H1 (cell line): Measurements from ENCODE around the gene C3orf20. TPM values are rescaled to one million over a fixed set of nuclear protein-coding genes. Genes with fewer than 3 reads are reported as not detected.

Experiments
- CTCF ChIA-PET: fragments of 300-600 bp; sonication (Branson Sonifier 250); formaldehyde crosslinking; loops from one replicate; lab custom pipeline; 2021; ENCODE audit not compliant: partially characterized antibody; lab: Charles Lee
- POLR2A ChIA-PET: fragments of 300-600 bp; sonication (Branson Sonifier 250); formaldehyde crosslinking; loops from one replicate; lab custom pipeline; 2021; ENCODE audit warnings: inconsistent platforms; ENCODE audit not compliant: partially characterized antibody; lab: Charles Lee
- DNase-seq, 2 experiments: peaks; one replicate each; pipeline versions ENCODE4 v3.0.0 to v3.0.0-alpha.2; 2010 to 2022; ENCODE audit warnings: low spot score in 2 of 2, low read depth in 1 of 2, mixed read lengths in 1 of 2
- FAIRE-seq: peaks from 2 replicates; lab custom pipeline; 2011; peaks lifted over from hg19 to GRCh38; lab: Jason Lieb, UNC
- H2AFZ ChIP-seq: 2 replicates; pipeline ENCODE4 v1.8.1; 2012; ENCODE audit warnings: low read length, inconsistent platforms
- H2AK5ac ChIP-seq: 2 replicates; pipeline ENCODE4 v1.6.1; 2013; ENCODE audit warnings: low read depth, low read length
- H2BK120ac ChIP-seq: replicated peaks from 2 replicates; pipeline ENCODE3; 2013; ENCODE audit warnings: low read depth, low read length, inconsistent platforms
- H2BK12ac ChIP-seq: 2 replicates; pipeline ENCODE4 v1.6.1; 2013; ENCODE audit warnings: low read depth, low read length
- H2BK15ac ChIP-seq: 2 replicates; pipeline ENCODE4 v1.6.1; 2013; ENCODE audit warnings: low read length
- H2BK20ac ChIP-seq: 2 replicates; pipeline ENCODE4 v1.6.1; 2013; ENCODE audit warnings: low read length
- H2BK5ac ChIP-seq: 2 replicates; pipeline ENCODE4 v1.6.1; 2013; ENCODE audit warnings: low read depth, low read length
- H3K14ac ChIP-seq: 2 replicates; pipeline ENCODE4 v1.6.1; 2013; ENCODE audit warnings: inconsistent platforms; ENCODE audit not compliant: insufficient read length
- H3K18ac ChIP-seq: 2 replicates; pipeline ENCODE4 v1.6.1; 2013; ENCODE audit warnings: low read length; ENCODE audit errors: extremely low read depth
- H3K23ac ChIP-seq: 2 replicates; pipeline ENCODE4 v1.6.1; 2013; ENCODE audit warnings: inconsistent platforms; ENCODE audit not compliant: insufficient read length
- H3K23me2 ChIP-seq: 2 replicates; pipeline ENCODE4 v1.6.1; 2013; ENCODE audit warnings: low read depth, low read length
- H3K27ac ChIP-seq: 2 replicates; pipeline ENCODE4 v1.6.1; 2011; ENCODE audit warnings: low read depth, low read length, inconsistent platforms
- H3K27me3 ChIP-seq, 4 experiments: replicated peaks in 1 of 4; 1 replicate in 1 of 4; 2 replicates in 3 of 4; pipeline versions ENCODE4 v1.6.1 to v1.8.1; 2011 to 2013; ENCODE audit warnings: low read length in 3 of 4, mild to moderate bottlenecking in 3 of 4, inconsistent platforms in 2 of 4, mixed read lengths in 2 of 4, moderate library complexity in 1 of 4; ENCODE audit not compliant: control insufficient read depth in 3 of 4, insufficient read depth in 3 of 4; ENCODE audit errors: extremely low read depth in 1 of 4
- H3K36me3 ChIP-seq, 4 experiments: 2 replicates each; pipeline versions ENCODE4 v1.6.1 to v1.8.1; 2011 to 2013; ENCODE audit warnings: mild to moderate bottlenecking in 4 of 4, low read length in 3 of 4, moderate library complexity in 2 of 4, control low read depth in 1 of 4, inconsistent platforms in 1 of 4; ENCODE audit not compliant: insufficient read depth in 4 of 4, control insufficient read depth in 2 of 4
- H3K4ac ChIP-seq: replicated peaks from 2 replicates; pipeline ENCODE3; 2013; ENCODE audit warnings: low read length, low read depth, mixed read lengths, inconsistent platforms; ENCODE audit not compliant: insufficient read length
- H3K4me1 ChIP-seq, 4 experiments: replicated peaks in 1 of 4; 1 replicate in 1 of 4; 2 replicates in 3 of 4; pipeline versions ENCODE4 v1.6.1 to v1.8.1; 2011 to 2013; ENCODE audit warnings: low read length in 3 of 4, inconsistent platforms in 2 of 4, mixed read lengths in 1 of 4; ENCODE audit not compliant: insufficient read depth in 4 of 4, control insufficient read depth in 3 of 4
- H3K4me2 ChIP-seq, 2 experiments: 2 replicates each; pipeline versions ENCODE4 v1.6.1 to v1.8.1; 2011 to 2013; ENCODE audit warnings: low read depth in 2 of 2, low read length in 2 of 2, control low read depth in 1 of 2, inconsistent platforms in 1 of 2, mild to moderate bottlenecking in 1 of 2; ENCODE audit not compliant: insufficient read depth in 1 of 2
- H3K4me3 ChIP-seq, 4 experiments: fragments of 200-600, 300-600 bp in 1 of 4; sonication (generic), shearing (Covaris generic), sonication (Bioruptor Twin) in 1 of 4; 2 replicates each; pipeline versions ENCODE4 v1.5.1 to v1.8.1; 2011 to 2016; ENCODE audit warnings: low read length in 4 of 4, low read depth in 3 of 4, control low read depth in 2 of 4, inconsistent platforms in 2 of 4, mild to moderate bottlenecking in 2 of 4, mixed read lengths in 1 of 4, moderate library complexity in 1 of 4; ENCODE audit not compliant: insufficient read depth in 2 of 4; ENCODE audit errors: extremely low read depth in 1 of 4
- H3K56ac ChIP-seq: replicated peaks from 2 replicates; pipeline ENCODE3; 2013; ENCODE audit warnings: low read depth, mild to moderate bottlenecking, mixed read lengths, low read length, inconsistent platforms; ENCODE audit not compliant: insufficient read length
- H3K79me1 ChIP-seq: 2 replicates; pipeline ENCODE4 v1.6.1; 2013; ENCODE audit warnings: low read depth, low read length, control low read depth
- H3K79me2 ChIP-seq, 2 experiments: 2 replicates each; pipeline versions ENCODE4 v1.6.1 to v1.8.1; 2012 to 2013; ENCODE audit warnings: low read length in 2 of 2, mild to moderate bottlenecking in 2 of 2, inconsistent platforms in 1 of 2; ENCODE audit not compliant: insufficient read depth in 2 of 2, control insufficient read depth in 1 of 2
- H3K9ac ChIP-seq, 4 experiments: replicated peaks in 1 of 4; 1 replicate in 1 of 4; 2 replicates in 3 of 4; pipeline versions ENCODE4 v1.6.1 to v1.8.1; 2011 to 2013; ENCODE audit warnings: low read depth in 3 of 4, low read length in 3 of 4, control low read depth in 2 of 4, mild to moderate bottlenecking in 2 of 4, moderate library complexity in 2 of 4, inconsistent platforms in 1 of 4; ENCODE audit errors: extremely low read depth in 1 of 4
- H3K9me3 ChIP-seq, 2 experiments: 2 replicates each; pipeline versions ENCODE4 v1.6.1 to v1.8.1; 2012 to 2013; ENCODE audit warnings: mild to moderate bottlenecking in 2 of 2, moderate library complexity in 2 of 2, control low read depth in 1 of 2, inconsistent platforms in 1 of 2, low read depth in 1 of 2, low read length in 1 of 2, mixed read lengths in 1 of 2; ENCODE audit not compliant: insufficient read depth in 2 of 2
- H4K20me1 ChIP-seq, 2 experiments: replicated peaks in 1 of 2; 2 replicates each; pipeline versions ENCODE3 to v1.8.1; 2011 to 2013; ENCODE audit warnings: inconsistent platforms in 2 of 2, low read length in 2 of 2, mild to moderate bottlenecking in 1 of 2; ENCODE audit not compliant: insufficient read depth in 2 of 2, control insufficient read depth in 1 of 2
- H4K5ac ChIP-seq: 2 replicates; pipeline ENCODE4 v1.6.1; 2013; ENCODE audit warnings: low read length, low read depth, mixed read lengths, inconsistent platforms; ENCODE audit not compliant: insufficient read length
- H4K8ac ChIP-seq: 2 replicates; pipeline ENCODE4 v1.8.0; 2013; ENCODE audit warnings: mild to moderate bottlenecking, moderate library complexity, low read length, inconsistent platforms; ENCODE audit not compliant: insufficient read depth; ENCODE audit errors: extremely low read depth
- H4K91ac ChIP-seq: replicated peaks from 2 replicates; pipeline ENCODE3; 2013; ENCODE audit warnings: low read length, mixed read lengths, inconsistent platforms; ENCODE audit not compliant: insufficient read length
- MAFK ChIP-seq: IDR thresholded peaks from 2 replicates; pipeline ENCODE4 v1.6.1; 2012; ENCODE audit warnings: low read depth, mild to moderate bottlenecking, improper control_type of control experiment, low read length
- SIN3A ChIP-seq, 2 experiments: IDR thresholded peaks in 1 of 2; conservative IDR thresholded peaks in 1 of 2; 2 replicates each; pipeline ENCODE4 v1.6.1; 2011 to 2012; ENCODE audit warnings: low read length in 2 of 2, improper control_type of control experiment in 1 of 2, low read depth in 1 of 2, mild to moderate bottlenecking in 1 of 2
- WGBS, 2 experiments: shearing (Covaris generic) in 1 of 2; methylation state at CpG; one replicate each; pipeline versions ENCODE4 v1.1.6 to v1.1.7; 2013 to 2015; ENCODE audit warnings: low lambda C conversion rate in 2 of 2, mixed read lengths in 2 of 2, inconsistent platforms in 1 of 2, low coverage in 1 of 2, missing lambda C conversion rate in 1 of 2; ENCODE audit not compliant: insufficient replicate concordance in 2 of 2, insufficient coverage in 1 of 2, insufficient read length in 1 of 2; ENCODE audit errors: extremely low coverage in 1 of 2, missing lambda C conversion rate in 1 of 2; 5-methylcytosine and 5-hydroxymethylcytosine counted together
- polyA plus RNA-seq, 7 experiments: library from polyadenylated mRNA; depleted of rRNA in 3 of 7; stranded (reverse) in 5 of 7; unstranded in 2 of 7; fragments of >200 nt in 5 of 7; fragments of 200-250 nt in 2 of 7; gene quantifications; 1 replicate in 5 of 7; 2 replicates in 1 of 7; 4 replicates in 1 of 7; pipeline versions ENCODE4 v1.2.1 to v1.2.3, GENCODE V29; 2011 to 2013; ENCODE audit warnings: missing spikeins in 2 of 7, mixed read lengths in 2 of 7
- total RNA-seq: library from RNA; stranded (reverse); fragmentation: NEBNext Ultra II Directional; extraction: Animal tissue kit (Norgen Biotek cat#: 25700); gene quantifications from 2 replicates; pipeline ENCODE4 v1.2.1, GENCODE V29; 2021

The C3orf20 gene
- total and polyA plus RNA-seq, 2 of the 8 experiments (the other 6 are each of a cell fraction or from before 2014, with no cell fraction given), result not detected

GRCh38 chr3:14676881-14677280 lies 1.9 kb downstream of the C3orf20 start:
- H2AK5ac ChIP-seq, result no peak overlapping the region
- no peak overlapping the region for H2BK120ac ChIP-seq
- H3K27ac ChIP-seq, result no peak overlapping the region
- ChIA-PET CTCF (interaction anchor here (0.9 to 9.2 kb wide), 13 partner anchors 9 to 247 kb away, joined by 3 to 129 read pairs (median 4); no protein-coding TSS in a partner anchor), POLR2A (interaction anchor here (0.9 kb wide), 1 partner anchor 9 kb away, joined by 3 read pairs; no protein-coding TSS in a partner anchor)
- H3K4me3 ChIP-seq, result no peak overlapping the region
- no peak overlapping the region for H4K91ac ChIP-seq
- FAIRE-seq (no peak), DNase-seq (no peak)
- H2BK15ac ChIP-seq, result no peak overlapping the region
- H2BK12ac ChIP-seq, result no peak overlapping the region
- no peaks in the 10 kb centered on the region for H3K79me2 ChIP-seq
- H3K4me2 ChIP-seq, result no peak overlapping the region
- no peak overlapping the region for H3K4ac ChIP-seq
- H4K5ac ChIP-seq, result no peak overlapping the region
- peaks cover 0 to 9% (median 6%) of the 10 kb centered on the region in 4 experiments; a peak in 7 of 8 replicates for H3K36me3 ChIP-seq
- H3K23ac ChIP-seq, result no peak overlapping the region
- no peaks in the 10 kb centered on the region for H3K23me2 ChIP-seq
- H3K4me1 ChIP-seq, result no peaks in the 10 kb centered on the region
- no peak overlapping the region for H2AFZ ChIP-seq
- 86% methylated on average over 4 of the region's 4 CpGs; no CpG with 5 or more reads in 1 of the 2 experiments for WGBS, 2 experiments
- no peak overlapping the region for H3K56ac ChIP-seq
- no peaks in the 10 kb centered on the region for H4K20me1 ChIP-seq
- no peaks in the 10 kb centered on the region for H3K27me3 ChIP-seq
- H3K14ac ChIP-seq, result no peak overlapping the region
- no peak overlapping the region for H3K9ac ChIP-seq
- no peak overlapping the region for H4K8ac ChIP-seq
- H2BK20ac ChIP-seq, result no peak overlapping the region
- no peak overlapping the region for H3K18ac ChIP-seq
- H3K9me3 ChIP-seq, result peaks cover 0 to 6% of the 10 kb centered on the region in 2 experiments; a peak in 1 of 4 replicates
- H3K79me1 ChIP-seq, result no peaks in the 10 kb centered on the region
- H2BK5ac ChIP-seq, result no peak overlapping the region
- TF ChIP-seq SIN3A (conservative IDR thresholded peaks at IDR 0.05 in 1 of 2, IDR thresholded peaks at IDR 0.05 in 1 of 2; ENCODE audit: low read depth in 1 of 2, low read length in 2 of 2) (no peak), MAFK (no peak)
